Measurements from ENCODE around the gene FAM3C.

- TF ChIP-seq EZH2 (IDR thresholded peaks at IDR 0.05; ENCODE audit: low read length, unreplicated experiment) (no peak), CTCF (conservative IDR thresholded peaks at IDR 0.05; ENCODE audit: low read depth, low read length) (no peak)
These were observed 6.6 kb upstream of the FAM3C start for GRCh38 chr7:121402701-121403100.
